HEK293T (cell line): Measurements from ENCODE around the gene USP34.

Experiments
- FOXA1 ChIP-seq: fragments of 450-650 bp; IDR thresholded peaks from 2 replicates; pipeline ENCODE4 v1.6.1; 2016; ENCODE audit warnings: mild to moderate bottlenecking
- FOXK2 ChIP-seq: fragments of 450-650 bp; IDR thresholded peaks from 2 replicates; pipeline ENCODE4 v1.6.1; 2016; ENCODE audit warnings: mild to moderate bottlenecking
- FOXM1 ChIP-seq: fragments of 450-650 bp; IDR thresholded peaks from 2 replicates; pipeline ENCODE4 v1.6.1; 2017; ENCODE audit warnings: mild to moderate bottlenecking, borderline replicate concordance
- L3MBTL2 ChIP-seq: fragments of 450-650 bp; conservative IDR thresholded peaks from 2 replicates; pipeline ENCODE4 v1.6.1; 2016; ENCODE audit warnings: mild to moderate bottlenecking
- SP1 ChIP-seq: fragments of 450-650 bp; IDR thresholded peaks from 2 replicates; pipeline ENCODE4 v1.6.1; 2017

DNA sequence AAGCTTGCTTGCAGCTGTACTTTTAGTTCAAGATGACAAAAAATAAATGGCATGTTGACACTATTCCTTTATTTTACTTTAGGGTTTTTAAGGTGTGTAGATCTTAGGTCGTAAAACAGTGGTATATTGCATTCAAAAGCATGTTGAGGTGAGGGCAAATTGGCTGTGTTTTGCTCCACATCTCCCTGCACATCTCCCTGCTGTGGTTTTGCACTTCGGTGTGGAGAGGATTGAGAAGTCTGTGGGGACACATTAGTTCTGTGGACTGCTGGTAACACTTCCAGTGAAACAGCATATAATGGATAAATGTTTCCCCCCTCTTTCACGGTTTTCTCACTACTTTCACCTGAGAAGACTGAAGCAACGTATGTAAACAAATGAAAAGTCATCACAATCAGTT lies 283.8 kb downstream of the USP34 start:
- TF ChIP-seq FOXK2 (no peak), FOXA1 (no peak), L3MBTL2 (no peak), SP1 (no peak), FOXM1 (no peak)
